ENCODE results near the gene ADNP2.
"Not testable (repeated sequence)": the region's sequence is repeated elsewhere in the genome, so short reads cannot be mapped to it uniquely, and the experiment has no call there.

ADNP2 gene

GRCh38 chr18:80148326-80149199 is 39.5 kb downstream of the ADNP2 start:
- H3K4me3 Mint-ChIP-seq: peak overlapping the region; percentile 76 to 83
- peaks cover 14% of the 10 kb centered on the region for H3K4me1 Mint-ChIP-seq
- peak overlapping the region in 1 of 2 donors; percentile 19 for H3K27ac Mint-ChIP-seq
- H3K9me3 Mint-ChIP-seq: no peaks in the 10 kb centered on the region
- ATAC-seq (no peak), DNase-seq (no peak)
- peaks cover 21% of the 10 kb centered on the region for H3K27me3 Mint-ChIP-seq

GRCh38 chr18:80149667-80150066 is 40.6 kb downstream of the ADNP2 start:
- no peak for DNase-seq
- Mint-ChIP-seq H3K4me3 (no peak overlapping the region), H3K9me3 (no peaks in the 10 kb centered on the region), H3K4me1 (peaks cover 14% of the 10 kb centered on the region), H3K27ac (no peak overlapping the region), H3K27me3 (peaks cover 21% of the 10 kb centered on the region)
- no peak for ATAC-seq

- peaks cover 8% of the 10 kb centered on the region for H3K27me3 Mint-ChIP-seq
- H3K4me3 Mint-ChIP-seq: no peak overlapping the region
- peak; percentile 95 for ATAC-seq
- no peaks in the 10 kb centered on the region for H3K4me1 Mint-ChIP-seq
- no peaks in the 10 kb centered on the region for H3K9me3 Mint-ChIP-seq
- DNase-seq: peak; percentile 37 to 74
- H3K27ac Mint-ChIP-seq: no peak overlapping the region
Measured at GRCh38 chr18:80154293-80154692, 45.2 kb downstream of the ADNP2 start.

GRCh38 chr18:80157708-80158343 is 48.8 kb downstream of the ADNP2 start:
- H3K9me3 Mint-ChIP-seq: no peaks in the 10 kb centered on the region
- H3K4me3 Mint-ChIP-seq: no peak overlapping the region
- no peak overlapping the region for H3K27ac Mint-ChIP-seq
- peaks cover 31% of the 10 kb centered on the region for H3K27me3 Mint-ChIP-seq
- ATAC-seq (peak; percentile 32), DNase-seq (peak; percentile 59 to 69)
- no peaks in the 10 kb centered on the region for H3K4me1 Mint-ChIP-seq

- Mint-ChIP-seq H3K4me3 (no peak overlapping the region), H3K27me3 (peaks cover 36% of the 10 kb centered on the region), H3K27ac (no peak overlapping the region), H3K9me3 (peaks cover 0 to 4% of the 10 kb centered on the region in 2 donors), H3K4me1 (no peaks in the 10 kb centered on the region)
- no peak for DNase-seq
- ATAC-seq: no peak
Measured at GRCh38 chr18:80158365-80158764, 49.3 kb downstream of the ADNP2 start.

GRCh38 chr18:80159713-80160636 is 50.9 kb downstream of the ADNP2 start:
- Mint-ChIP-seq H3K27me3 (peaks cover 49% of the 10 kb centered on the region), H3K4me3 (peak overlapping the region; percentile 50 to 61), H3K9me3 (peaks cover 9 to 20% of the 10 kb centered on the region in 2 donors), H3K27ac (peak overlapping the region in 1 of 2 donors; percentile 71), H3K4me1 (no peaks in the 10 kb centered on the region)
- ATAC-seq: peak; percentile 87
- peak; percentile 61 to 65 for DNase-seq

- no peak for DNase-seq
- Mint-ChIP-seq H3K27ac (no peak overlapping the region), H3K9me3 (peaks cover 13 to 32% of the 10 kb centered on the region in 2 donors), H3K27me3 (peaks cover 58% of the 10 kb centered on the region), H3K4me1 (no peaks in the 10 kb centered on the region), H3K4me3 (no peak overlapping the region)
- ATAC-seq: no peak
Measured at GRCh38 chr18:80161781-80162417, 52.8 kb downstream of the ADNP2 start.

GRCh38 chr18:80163183-80163582 is 54.1 kb downstream of the ADNP2 start:
- ATAC-seq (no peak), DNase-seq (no peak)
- H3K27me3 Mint-ChIP-seq: peaks cover 65% of the 10 kb centered on the region
- H3K4me3 Mint-ChIP-seq: no peak overlapping the region
- H3K4me1 Mint-ChIP-seq: no peaks in the 10 kb centered on the region
- no peak overlapping the region for H3K27ac Mint-ChIP-seq
- peaks cover 13 to 32% of the 10 kb centered on the region in 2 donors for H3K9me3 Mint-ChIP-seq

GRCh38 chr18:80164727-80165355 is 55.8 kb downstream of the ADNP2 start:
- not testable (repeated sequence) for H3K27ac Mint-ChIP-seq, H3K4me1 Mint-ChIP-seq, DNase-seq, ATAC-seq, H3K4me3 Mint-ChIP-seq
- H3K27me3 Mint-ChIP-seq: peaks cover 74% of the 10 kb centered on the region
- H3K9me3 Mint-ChIP-seq: peaks cover 13 to 32% of the 10 kb centered on the region in 2 donors

GRCh38 chr18:80166240-80166639 is 57.2 kb downstream of the ADNP2 start:
- no peak overlapping the region for H3K27ac Mint-ChIP-seq
- H3K4me1 Mint-ChIP-seq: peaks cover 4% of the 10 kb centered on the region
- H3K4me3 Mint-ChIP-seq: no peak overlapping the region
- no peak for DNase-seq
- H3K9me3 Mint-ChIP-seq: peaks cover 13 to 32% of the 10 kb centered on the region in 2 donors
- H3K27me3 Mint-ChIP-seq: peaks cover 74% of the 10 kb centered on the region
- ATAC-seq: no peak

- peaks cover 13 to 32% of the 10 kb centered on the region in 2 donors for H3K9me3 Mint-ChIP-seq
- no peak overlapping the region for H3K4me3 Mint-ChIP-seq
- no peak overlapping the region for H3K27ac Mint-ChIP-seq
- DNase-seq (no peak), ATAC-seq (no peak)
- H3K4me1 Mint-ChIP-seq: peaks cover 9% of the 10 kb centered on the region
- peaks cover 74% of the 10 kb centered on the region for H3K27me3 Mint-ChIP-seq
Measured at GRCh38 chr18:80166725-80167124, 57.7 kb downstream of the ADNP2 start.

- peak; percentile 27 for ATAC-seq
- Mint-ChIP-seq H3K4me3 (no peak overlapping the region), H3K9me3 (peaks cover 13 to 32% of the 10 kb centered on the region in 2 donors), H3K27ac (no peak overlapping the region), H3K27me3 (peaks cover 74% of the 10 kb centered on the region), H3K4me1 (peaks cover 9% of the 10 kb centered on the region)
- DNase-seq: no peak
Measured at GRCh38 chr18:80167331-80167730, 58.3 kb downstream of the ADNP2 start.

- Mint-ChIP-seq H3K27me3 (peaks cover 74% of the 10 kb centered on the region), H3K4me1 (peaks cover 9% of the 10 kb centered on the region)
- peak; percentile 66 for ATAC-seq
Measured at GRCh38 chr18:80167931-80168330, 58.9 kb downstream of the ADNP2 start.

GRCh38 chr18:80168346-80168745 is 59.3 kb downstream of the ADNP2 start:
- Mint-ChIP-seq H3K4me3 (no peak overlapping the region), H3K9me3 (peaks cover 13 to 28% of the 10 kb centered on the region in 2 donors), H3K27ac (no peak overlapping the region), H3K27me3 (peaks cover 74% of the 10 kb centered on the region), H3K4me1 (peaks cover 9% of the 10 kb centered on the region)
- DNase-seq (no peak), ATAC-seq (no peak)

More at GRCh38 chr18:80167931-80168330, 58.9 kb downstream of the ADNP2 start:
- Mint-ChIP-seq H3K9me3 (peaks cover 13 to 32% of the 10 kb centered on the region in 2 donors), H3K4me3 (no peak overlapping the region), H3K27ac (no peak overlapping the region)
- DNase-seq: no peak
